ENCODE data around the gene KIAA1217.
"Not testable (repeated sequence)": the region's sequence is repeated elsewhere in the genome, so short reads cannot be mapped to it uniquely, and the experiment has no call there.

KIAA1217 gene

GRCh38 chr10:24476913-24477701, 268.2 kb downstream of the KIAA1217 start:
- DNase-seq, result no peak

- DNase-seq, result no peak
Observed at GRCh38 chr10:24477915-24478314, 269.0 kb downstream of the KIAA1217 start.

GRCh38 chr10:24479806-24480205, 270.9 kb downstream of the KIAA1217 start:
- DNase-seq, result no peak

- no peak for DNase-seq
Observed at GRCh38 chr10:24480447-24480846, 271.5 kb downstream of the KIAA1217 start.

GRCh38 chr10:24481241-24481640, 272.3 kb downstream of the KIAA1217 start:
- DNase-seq, result no peak

DNA sequence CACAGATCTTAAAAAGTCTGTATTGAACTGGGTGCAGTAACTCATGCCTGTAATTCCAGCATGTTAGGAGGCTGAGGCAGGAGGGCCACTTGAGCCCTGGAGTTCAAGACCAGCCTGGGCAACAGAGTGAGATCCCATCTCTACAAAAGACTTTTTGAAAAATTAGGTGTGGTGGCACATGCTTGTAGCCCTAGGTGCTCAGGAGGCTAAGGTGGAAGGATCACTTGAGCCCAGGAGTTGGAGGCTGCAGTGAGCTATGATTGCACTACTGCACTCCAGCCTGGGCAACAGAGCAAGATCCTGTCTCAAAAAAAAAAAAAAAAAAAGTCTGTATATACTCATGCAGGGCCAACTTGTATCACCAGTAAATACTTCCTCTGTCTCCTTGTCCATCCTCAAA, 273.8 kb downstream of the KIAA1217 start:
- not testable (repeated sequence) for DNase-seq

DNA sequence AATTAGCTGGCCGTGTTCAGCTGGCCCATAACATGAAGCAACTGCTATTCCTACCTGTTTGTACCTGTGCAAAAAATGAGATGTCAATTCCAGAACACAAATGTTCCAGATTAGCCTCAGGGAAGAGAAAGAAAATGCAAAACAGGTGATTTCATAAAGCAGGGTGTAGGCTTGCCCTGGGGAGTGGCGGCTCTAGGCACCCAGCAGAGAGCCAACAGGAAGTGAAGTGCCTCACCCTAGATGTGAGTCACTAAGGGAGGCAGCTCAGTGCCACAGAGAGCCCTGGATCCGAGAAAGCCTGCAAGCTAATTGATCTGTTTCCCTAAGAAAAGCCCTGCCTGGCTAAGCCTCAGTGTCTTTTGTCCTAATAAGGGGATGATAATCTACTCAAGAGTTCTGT, 274.8 kb downstream of the KIAA1217 start:
- no peak for DNase-seq

DNA sequence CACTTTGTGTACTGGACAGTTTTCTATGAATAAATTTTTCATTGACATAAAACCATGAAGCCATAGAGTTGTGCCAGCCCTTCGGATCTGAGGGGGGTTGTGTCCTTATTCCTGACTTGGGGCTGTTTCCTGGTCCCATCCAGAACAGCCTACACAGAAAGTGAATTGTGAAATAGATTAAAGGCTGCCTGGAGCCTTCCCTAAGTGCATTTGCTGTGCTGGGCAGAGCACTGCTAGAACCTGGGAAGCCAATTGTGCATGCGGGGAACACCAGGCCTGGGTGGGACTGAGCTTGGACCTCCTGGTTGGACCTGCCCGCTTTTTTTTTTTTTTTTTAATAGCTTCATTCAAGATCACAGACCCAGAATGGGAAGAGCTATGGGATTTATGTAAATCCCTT, 275.8 kb downstream of the KIAA1217 start:
- no peak for DNase-seq

DNA sequence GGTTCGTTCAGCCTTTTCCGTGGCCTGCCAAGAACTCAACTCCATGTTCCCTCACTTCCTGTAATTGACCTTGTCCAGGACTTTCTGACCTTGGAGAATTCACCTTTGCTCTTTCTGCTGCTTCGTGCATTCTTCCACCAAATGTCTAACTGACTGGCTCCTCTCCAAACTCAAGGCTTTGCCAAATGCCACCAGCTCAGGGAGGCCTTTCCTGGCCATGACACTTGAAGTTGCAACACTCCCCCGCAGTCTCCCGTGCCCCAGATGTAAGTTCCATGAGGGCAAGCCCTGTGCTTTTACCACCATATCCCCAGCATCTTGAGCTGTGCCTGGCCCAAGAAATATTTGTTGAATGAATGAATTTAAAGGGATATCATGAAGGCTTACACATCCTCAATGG, 276.4 kb downstream of the KIAA1217 start:
- no peak for DNase-seq

DNA sequence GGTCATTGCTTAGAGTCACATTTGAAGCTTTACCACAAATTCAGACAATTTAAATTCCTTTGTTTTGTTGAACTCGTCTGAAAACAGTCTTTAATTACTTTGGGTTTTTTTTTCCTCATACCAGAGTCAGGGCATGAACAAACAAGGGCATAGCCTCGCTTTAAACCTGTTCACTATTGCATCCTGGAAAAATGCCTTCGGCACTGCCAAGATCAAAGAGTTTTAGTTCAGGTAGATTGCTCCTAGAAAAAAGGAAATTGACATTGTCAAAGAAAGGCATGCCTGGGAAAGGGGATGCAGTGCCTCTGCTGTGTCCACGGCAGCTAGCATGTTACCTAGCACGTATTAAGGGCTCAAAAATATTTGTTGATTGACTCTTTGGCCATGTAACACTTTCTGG, 279.7 kb downstream of the KIAA1217 start:
- no peak for DNase-seq

GRCh38 chr10:24493165-24493564, 284.2 kb downstream of the KIAA1217 start:
- DNase-seq, result no peak

- no peak for DNase-seq
Observed at GRCh38 chr10:24494236-24494635, 285.3 kb downstream of the KIAA1217 start.

DNA sequence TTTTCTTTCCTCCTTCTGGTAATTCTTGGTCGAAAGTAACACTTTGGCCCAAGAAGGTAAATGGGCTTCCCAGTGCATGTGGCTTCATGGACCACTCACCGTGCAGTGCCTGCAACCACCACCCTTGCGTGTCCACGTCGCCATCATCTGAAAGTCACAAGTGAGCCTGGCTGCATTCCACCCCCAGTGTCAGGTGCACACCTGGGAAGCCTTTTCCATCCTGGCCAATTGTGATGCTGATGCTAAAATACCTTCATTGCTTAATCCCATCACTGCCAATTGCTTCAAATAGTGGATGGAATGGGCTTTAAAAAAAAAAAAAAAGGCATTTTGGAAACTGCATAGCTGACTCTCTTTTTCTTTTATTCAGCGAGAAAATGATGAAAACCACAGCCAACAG, 285.8 kb downstream of the KIAA1217 start:
- no peak for DNase-seq

DNA sequence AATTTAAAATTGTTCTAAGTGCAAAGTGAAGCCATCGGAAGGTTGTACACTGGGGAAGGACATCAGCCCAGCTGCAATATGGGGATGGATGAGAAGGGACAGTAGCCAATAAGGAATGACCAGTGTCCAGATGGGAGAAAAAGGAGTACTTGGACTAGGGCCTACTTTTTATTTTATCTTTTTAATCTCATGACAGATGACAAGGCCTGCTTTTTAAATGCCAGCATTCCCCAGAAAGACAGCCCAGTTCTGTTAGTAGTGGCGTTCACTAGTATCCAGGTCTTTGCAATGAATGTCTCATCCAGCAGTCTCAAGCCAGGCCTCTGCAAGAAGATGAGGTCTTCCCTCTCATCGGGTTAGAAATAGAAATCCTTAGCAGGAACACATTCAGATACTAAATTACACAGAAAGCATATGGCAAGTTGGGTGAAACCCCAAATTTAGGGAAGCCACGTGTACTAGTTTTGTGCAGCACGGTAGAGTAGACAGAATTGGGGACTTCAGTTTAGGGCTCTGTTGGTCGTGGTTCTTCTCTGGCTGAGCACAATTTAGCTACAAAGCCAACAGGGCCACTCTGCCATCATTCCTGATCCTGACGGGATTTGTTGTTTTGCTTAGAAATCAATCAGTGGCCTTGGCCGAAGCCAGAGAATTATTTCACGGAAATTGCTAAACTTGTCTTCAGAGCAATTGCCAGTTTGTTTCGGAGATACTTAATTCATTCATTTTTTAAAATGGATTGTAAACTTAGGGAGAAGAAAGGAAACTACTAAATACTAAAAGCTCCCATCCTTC, 286.9 kb downstream of the KIAA1217 start:
- no peak for DNase-seq

GRCh38 chr10:24496906-24497305, 288.0 kb downstream of the KIAA1217 start:
- peak; percentile 77 for DNase-seq

DNA sequence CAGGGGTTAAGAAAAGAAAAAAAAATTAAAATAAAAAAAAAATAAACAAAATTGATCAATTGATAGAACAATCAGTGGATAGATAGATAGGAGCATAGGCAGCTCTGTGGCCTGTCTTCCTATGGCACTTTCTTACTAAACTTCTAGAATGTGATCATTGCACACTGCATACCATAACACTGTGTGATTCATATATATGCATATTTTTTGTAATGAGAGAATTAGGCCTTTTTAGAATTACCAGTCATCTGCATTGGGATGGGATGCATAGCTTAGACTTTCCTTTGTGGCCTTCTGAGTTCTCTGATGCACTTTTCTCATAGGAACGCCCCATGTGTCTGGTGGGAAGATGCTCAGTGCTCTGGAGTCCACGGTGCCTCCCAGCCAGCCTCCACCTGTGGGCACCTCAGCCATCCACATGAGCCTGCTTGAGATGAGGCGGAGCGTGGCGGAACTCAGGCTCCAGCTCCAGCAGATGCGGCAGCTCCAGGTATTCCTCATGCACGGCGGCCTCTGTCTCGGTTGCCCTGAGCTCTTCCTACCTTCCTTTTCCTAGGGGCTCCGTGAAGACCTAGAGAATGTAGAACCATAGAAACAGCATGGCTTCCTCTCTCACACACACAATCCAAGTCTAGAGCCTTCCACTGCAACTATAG, 292.2 kb downstream of the KIAA1217 start:
- no peak for DNase-seq

- DNase-seq, result no peak
Observed at GRCh38 chr10:24502006-24502405, 293.1 kb downstream of the KIAA1217 start.

GRCh38 chr10:24502801-24503460, 294.0 kb downstream of the KIAA1217 start:
- no peak for DNase-seq

DNA sequence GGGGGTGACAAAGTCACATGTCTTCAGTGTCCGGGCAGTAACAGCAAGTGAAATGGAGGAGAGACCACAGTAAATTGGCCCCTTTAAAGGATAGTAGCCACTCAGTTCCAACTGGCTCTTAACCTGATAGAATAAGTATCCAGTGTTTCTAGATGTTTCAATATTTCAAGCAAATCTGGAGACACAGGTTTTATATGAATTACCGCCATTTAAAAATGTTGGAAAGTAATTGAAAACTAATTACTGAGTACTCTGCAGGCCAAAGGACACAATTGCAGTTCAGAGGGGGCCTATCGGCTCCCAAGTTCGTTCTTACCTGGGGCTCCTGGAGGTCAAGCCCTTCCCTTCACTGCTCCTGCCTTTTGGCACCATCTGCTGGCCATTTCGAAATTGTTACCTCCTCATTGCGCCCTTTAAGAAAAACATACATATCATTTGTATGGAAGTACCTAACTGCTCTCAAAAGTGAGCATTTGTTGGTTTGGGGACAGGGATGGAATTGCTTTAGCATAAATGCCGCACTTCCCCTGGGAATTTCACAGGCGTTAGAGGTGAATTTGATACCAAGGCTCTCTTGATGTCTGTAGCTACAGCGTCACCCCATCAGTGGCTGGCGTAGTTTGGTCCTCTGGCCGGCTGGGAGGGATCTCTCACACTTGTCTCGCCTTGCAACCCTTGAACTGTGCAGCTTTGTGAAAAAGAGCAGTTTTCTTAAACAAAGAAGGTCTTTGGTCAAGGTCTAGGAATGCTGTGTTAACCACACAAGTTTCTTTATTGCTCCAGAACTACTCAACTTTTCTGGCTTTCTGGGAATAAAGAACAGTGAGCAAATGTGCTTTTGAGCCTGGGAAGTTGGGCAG, 294.8 kb downstream of the KIAA1217 start:
- DNase-seq, result peak; percentile 44

GRCh38 chr10:24505759-24506158, 296.8 kb downstream of the KIAA1217 start:
- DNase-seq, result no peak

DNA sequence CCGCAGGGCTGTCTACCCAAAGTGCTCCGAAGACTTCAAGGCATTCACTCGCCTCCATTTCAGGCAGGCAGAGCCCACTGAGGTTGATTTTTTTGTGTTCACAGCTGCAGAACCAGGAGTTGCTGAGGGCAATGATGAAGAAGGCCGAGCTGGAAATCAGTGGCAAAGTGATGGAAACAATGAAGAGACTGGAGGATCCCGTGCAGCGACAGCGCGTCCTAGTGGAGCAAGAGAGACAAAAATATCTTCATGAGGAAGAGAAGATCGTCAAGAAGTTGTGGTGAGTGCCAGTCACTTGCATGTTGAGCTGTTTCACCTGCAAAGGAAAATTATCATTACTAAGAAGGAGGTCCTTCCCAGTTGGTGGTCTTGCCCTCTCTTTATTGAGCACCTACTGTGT, 304.2 kb downstream of the KIAA1217 start:
- DNase-seq, result peak; percentile 38

- DNase-seq, result no peak
Observed at GRCh38 chr10:24515481-24515880, 306.5 kb downstream of the KIAA1217 start.
